GM18517 (cell line): ENCODE measurements around the gene KCNG1.

Source experiments
- ATAC-seq: cut with Tn5 transposase; IDR thresholded peaks from one replicate; pipeline ENCODE4 v1.9.1; 2021; ENCODE audit warnings: mild to moderate bottlenecking, moderate library complexity; ENCODE audit not compliant: unreplicated experiment

Gene KCNG1

GRCh38 chr20:51036226-51036625, 13.3 kb upstream of the KCNG1 start:
- no peak for ATAC-seq

GRCh38 chr20:51034988-51035656, 12.2 kb upstream of the KCNG1 start:
- no peak for ATAC-seq

- no peak for ATAC-seq
These were observed 11.6 kb upstream of the KCNG1 start for GRCh38 chr20:51034476-51034875.

GRCh38 chr20:51029963-51030920, 7.3 kb upstream of the KCNG1 start:
- no peak for ATAC-seq

GRCh38 chr20:51029556-51029955, 6.6 kb upstream of the KCNG1 start:
- no peak for ATAC-seq

- ATAC-seq: no peak
These were observed 5.8 kb upstream of the KCNG1 start for GRCh38 chr20:51028616-51029212.

GRCh38 chr20:51027035-51027795, 4.3 kb upstream of the KCNG1 start:
- no peak for ATAC-seq

- no peak for ATAC-seq
These were observed 3.4 kb upstream of the KCNG1 start for GRCh38 chr20:51026269-51026668.

GRCh38 chr20:51024761-51025160, 1.9 kb upstream of the KCNG1 start:
- no peak for ATAC-seq

- ATAC-seq: no peak
These were observed 779 bp upstream of the KCNG1 start for GRCh38 chr20:51023617-51024155.

GRCh38 chr20:51022227-51022802, 592 bp downstream of the KCNG1 start:
- no peak for ATAC-seq

- ATAC-seq: no peak
These were observed 1.6 kb downstream of the KCNG1 start for GRCh38 chr20:51021067-51022025.

GRCh38 chr20:51020657-51021056, 2.2 kb downstream of the KCNG1 start:
- ATAC-seq: no peak

- ATAC-seq: no peak
These were observed 3.0 kb downstream of the KCNG1 start for GRCh38 chr20:51019656-51020592.

- ATAC-seq: no peak
These were observed 5.7 kb downstream of the KCNG1 start for GRCh38 chr20:51017251-51017650.

- no peak for ATAC-seq
These were observed 6.4 kb downstream of the KCNG1 start for GRCh38 chr20:51016521-51016920.

GRCh38 chr20:51014797-51015722, 7.8 kb downstream of the KCNG1 start:
- no peak for ATAC-seq
